ENCODE measurements around the gene OSTN.

OSTN gene

DNA sequence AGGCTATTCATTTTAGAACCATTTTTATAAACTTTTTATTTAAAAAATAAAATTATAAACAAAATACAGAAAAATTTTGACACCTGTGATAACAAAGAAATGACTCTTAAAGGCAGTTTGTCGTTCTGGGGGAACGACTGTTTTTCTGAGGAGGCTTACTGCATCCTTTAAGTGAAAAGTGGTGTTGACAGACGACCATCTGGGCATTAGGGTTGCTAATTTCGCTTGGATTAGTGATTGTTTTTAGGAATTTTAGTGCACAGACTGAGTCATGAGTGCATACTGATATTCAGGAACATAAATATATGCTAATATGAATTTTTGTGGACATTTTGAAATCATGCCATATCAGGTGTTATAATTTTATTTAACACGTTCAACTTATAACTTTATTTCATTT is 28.5 kb downstream of the OSTN start:
- Histone ChIP-seq H3K4me3 (replicated peaks; ENCODE audit: insufficient read depth, low read length) (no peak overlapping the region), H3K27ac (replicated peaks) (no peak overlapping the region), H3K27me3 (ENCODE audit: insufficient read depth, poor library complexity, severe bottlenecking) (no peaks in the 10 kb centered on the region)
- no peak for DNase-seq (ENCODE audit: low read depth in 1 of 2, low spot score in 1 of 2)
- no peak for TF ChIP-seq GABPA (IDR thresholded peaks at IDR 0.05; ENCODE audit: low read depth)
- no peak for TF ChIP-seq REST (IDR thresholded peaks at IDR 0.05; ENCODE audit: insufficient replicate concordance, low read depth)
- TF ChIP-seq, protein P1, sequence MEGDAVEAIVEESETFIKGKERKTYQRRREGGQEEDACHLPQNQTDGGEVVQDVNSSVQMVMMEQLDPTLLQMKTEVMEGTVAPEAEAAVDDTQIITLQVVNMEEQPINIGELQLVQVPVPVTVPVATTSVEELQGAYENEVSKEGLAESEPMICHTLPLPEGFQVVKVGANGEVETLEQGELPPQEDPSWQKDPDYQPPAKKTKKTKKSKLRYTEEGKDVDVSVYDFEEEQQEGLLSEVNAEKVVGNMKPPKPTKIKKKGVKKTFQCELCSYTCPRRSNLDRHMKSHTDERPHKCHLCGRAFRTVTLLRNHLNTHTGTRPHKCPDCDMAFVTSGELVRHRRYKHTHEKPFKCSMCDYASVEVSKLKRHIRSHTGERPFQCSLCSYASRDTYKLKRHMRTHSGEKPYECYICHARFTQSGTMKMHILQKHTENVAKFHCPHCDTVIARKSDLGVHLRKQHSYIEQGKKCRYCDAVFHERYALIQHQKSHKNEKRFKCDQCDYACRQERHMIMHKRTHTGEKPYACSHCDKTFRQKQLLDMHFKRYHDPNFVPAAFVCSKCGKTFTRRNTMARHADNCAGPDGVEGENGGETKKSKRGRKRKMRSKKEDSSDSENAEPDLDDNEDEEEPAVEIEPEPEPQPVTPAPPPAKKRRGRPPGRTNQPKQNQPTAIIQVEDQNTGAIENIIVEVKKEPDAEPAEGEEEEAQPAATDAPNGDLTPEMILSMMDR (IDR thresholded peaks at IDR 0.05; ENCODE audit: insufficient read depth, low read length): no peak
- no peak for TF ChIP-seq POLR2AphosphoS5 (IDR thresholded peaks at IDR 0.05; ENCODE audit: low read depth)
- no peak for TF ChIP-seq SPI1 (IDR thresholded peaks at IDR 0.05; ENCODE audit: borderline replicate concordance, low read depth)

DNA sequence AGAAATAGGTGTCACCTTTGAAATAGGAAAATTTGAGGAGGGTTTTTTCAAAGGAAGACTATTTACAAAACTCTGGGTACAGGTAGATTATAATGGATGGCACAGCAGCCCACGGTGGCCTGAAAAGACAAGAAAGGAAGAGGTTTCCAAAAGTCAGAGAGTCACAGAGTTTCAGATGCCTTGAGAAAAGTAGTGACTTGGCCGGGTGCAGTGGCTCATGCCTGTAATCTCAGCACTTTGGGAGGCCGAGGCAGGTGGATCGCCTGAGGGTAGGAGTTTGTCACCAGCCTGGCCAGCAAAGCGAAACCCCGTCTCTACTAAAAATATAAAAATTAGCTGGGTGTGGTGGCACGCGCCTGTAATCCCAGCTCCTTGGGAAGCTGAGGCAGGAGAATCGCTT is 35.2 kb downstream of the OSTN start:
- Histone ChIP-seq H3K27ac (replicated peaks) (no peak overlapping the region), H3K27me3 (ENCODE audit: insufficient read depth, poor library complexity, severe bottlenecking) (no peaks in the 10 kb centered on the region), H3K4me3 (replicated peaks; ENCODE audit: insufficient read depth, low read length) (no peak overlapping the region)
- TF ChIP-seq POLR2AphosphoS5 (IDR thresholded peaks at IDR 0.05; ENCODE audit: low read depth) (no peak), SPI1 (IDR thresholded peaks at IDR 0.05; ENCODE audit: borderline replicate concordance, low read depth) (no peak), GABPA (IDR thresholded peaks at IDR 0.05; ENCODE audit: low read depth) (no peak), REST (IDR thresholded peaks at IDR 0.05; ENCODE audit: insufficient replicate concordance, low read depth) (no peak)
- TF ChIP-seq, protein P1 (IDR thresholded peaks at IDR 0.05; ENCODE audit: insufficient read depth, low read length): no peak
- no peak for DNase-seq (ENCODE audit: low read depth in 1 of 2, low spot score in 1 of 2)

- Histone ChIP-seq H3K27ac (replicated peaks) (no peak overlapping the region), H3K27me3 (ENCODE audit: insufficient read depth, poor library complexity, severe bottlenecking) (no peaks in the 10 kb centered on the region), H3K4me3 (replicated peaks; ENCODE audit: insufficient read depth, low read length) (no peak overlapping the region)
- DNase-seq (ENCODE audit: low read depth in 1 of 2, low spot score in 1 of 2): no peak
- TF ChIP-seq POLR2AphosphoS5 (IDR thresholded peaks at IDR 0.05; ENCODE audit: low read depth) (no peak), REST (IDR thresholded peaks at IDR 0.05; ENCODE audit: insufficient replicate concordance, low read depth) (no peak), GABPA (IDR thresholded peaks at IDR 0.05; ENCODE audit: low read depth) (no peak), SPI1 (IDR thresholded peaks at IDR 0.05; ENCODE audit: borderline replicate concordance, low read depth) (no peak)
- TF ChIP-seq, protein P1 (IDR thresholded peaks at IDR 0.05; ENCODE audit: insufficient read depth, low read length): no peak
Observed at GRCh38 chr3:191235331-191236314, 36.6 kb downstream of the OSTN start.

Measured in HL-60 (cell line).